GM19351 (cell line): ENCODE data around the gene GLI3.

ENCODE experiments used
- ATAC-seq: cut with Tn5 transposase; IDR thresholded peaks from one replicate; pipeline ENCODE4 v1.9.1; 2021; ENCODE audit warnings: mild to moderate bottlenecking, moderate library complexity; ENCODE audit not compliant: unreplicated experiment

GLI3 gene

DNA sequence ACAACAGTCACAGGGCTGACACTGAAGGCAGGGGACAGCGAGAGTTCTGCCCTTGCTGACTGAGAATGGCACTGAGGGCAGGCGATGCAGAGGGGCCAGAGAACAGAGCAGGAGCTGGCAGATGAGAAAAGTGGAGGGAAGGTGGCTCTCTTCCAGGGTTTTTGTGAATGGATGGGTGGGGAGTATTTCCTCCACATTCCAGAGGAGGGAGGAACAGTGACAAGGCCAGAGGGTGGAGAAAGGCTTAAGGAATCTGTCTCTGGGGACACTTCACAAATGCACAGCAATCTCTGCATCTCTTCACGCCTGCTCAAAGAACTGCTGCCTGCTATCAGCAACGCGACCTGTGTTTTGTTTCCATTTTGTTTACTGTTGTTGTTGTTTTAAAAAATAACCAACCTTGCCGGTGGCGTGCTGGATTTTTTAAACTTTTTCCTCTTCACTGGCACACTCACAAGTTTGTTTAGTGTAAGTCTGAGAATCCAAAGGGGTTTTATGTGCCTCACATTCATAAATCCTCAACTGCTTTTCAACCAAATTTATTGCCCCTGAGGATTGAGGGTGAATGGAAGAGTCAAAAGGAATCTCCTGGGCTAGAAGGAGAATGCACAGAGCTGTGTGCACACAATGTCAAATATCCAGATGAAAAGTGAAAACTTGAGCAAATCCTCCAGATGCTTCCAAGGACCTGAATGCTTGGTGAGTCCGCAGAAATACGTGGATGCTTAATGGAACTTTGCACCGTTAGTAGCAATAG is 129.3 kb downstream of the GLI3 start:
- no peak for ATAC-seq

DNA sequence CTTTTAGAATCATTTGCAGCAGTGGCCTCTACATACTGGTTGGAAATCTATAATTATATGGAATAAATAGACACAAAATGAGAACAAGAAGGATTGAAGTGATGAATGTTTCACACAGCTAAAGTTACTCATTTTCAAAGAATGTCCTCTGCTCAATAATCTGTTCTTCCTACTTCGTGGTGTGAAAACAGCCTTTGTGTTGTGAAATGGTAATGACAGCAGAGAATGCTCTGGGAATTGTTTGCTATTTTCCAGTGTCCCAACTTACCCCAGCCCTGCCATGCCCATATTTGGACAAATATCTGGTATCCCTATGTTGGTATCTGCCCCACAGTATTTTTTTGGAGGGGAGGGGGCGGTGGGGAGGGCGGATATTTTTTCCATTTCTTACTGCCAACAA is 130.4 kb downstream of the GLI3 start:
- no peak for ATAC-seq

DNA sequence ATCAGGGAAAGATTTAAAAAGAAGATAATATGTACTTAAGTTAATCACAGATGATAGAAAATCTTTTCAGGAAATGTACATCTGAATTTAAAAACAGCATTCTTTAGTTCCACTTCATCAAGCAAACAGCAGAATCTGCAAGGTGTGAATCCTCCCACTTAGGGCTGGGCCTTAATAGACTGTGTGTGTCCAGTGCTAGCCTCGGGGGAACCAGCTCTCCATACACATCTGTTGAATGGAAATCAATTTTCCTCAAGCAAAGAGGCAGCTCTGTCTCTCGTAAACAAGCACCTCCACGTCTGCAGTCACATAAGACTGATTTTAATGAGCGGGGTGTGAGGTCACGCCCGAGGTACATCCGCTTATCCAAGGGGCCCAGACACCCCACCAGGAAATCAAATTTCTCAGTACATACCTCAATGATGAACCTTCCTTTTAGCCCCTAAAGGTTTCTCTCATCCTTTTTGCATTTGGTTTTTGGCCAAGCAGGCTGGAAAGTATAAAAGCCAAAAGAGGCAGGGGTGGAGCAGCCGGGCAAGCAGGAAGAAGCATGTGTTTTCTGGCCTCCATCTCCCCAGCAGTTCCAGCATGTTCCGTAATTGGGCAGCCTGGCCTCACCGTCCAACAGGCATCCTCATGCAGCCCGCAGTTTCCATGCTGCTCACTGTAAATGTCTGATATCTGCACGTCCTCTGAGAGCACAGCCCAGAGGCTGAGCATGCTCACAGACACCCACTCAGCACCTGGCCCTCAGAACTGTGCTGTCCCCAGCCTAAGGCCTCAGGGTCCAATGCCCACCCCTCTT is 131.3 kb downstream of the GLI3 start:
- no peak for ATAC-seq

DNA sequence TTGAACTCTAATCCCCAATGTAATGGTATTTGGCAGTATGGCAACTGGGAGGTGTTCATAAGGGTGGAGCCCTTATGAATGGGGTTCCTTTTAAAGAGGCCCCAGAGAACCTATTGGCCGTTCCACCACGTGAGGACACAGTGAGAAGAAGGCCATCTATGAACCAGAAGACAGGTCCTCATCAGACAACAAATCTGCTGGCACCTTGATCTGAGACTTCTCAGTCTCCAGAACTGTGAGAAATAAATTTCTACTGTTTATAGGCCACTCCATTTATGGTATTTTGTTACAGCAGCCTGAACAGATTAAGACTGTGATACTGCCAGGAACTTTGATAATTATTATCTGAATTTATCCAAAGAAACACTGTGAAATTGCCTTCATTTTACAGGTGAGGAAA is 132.3 kb downstream of the GLI3 start:
- no peak for ATAC-seq

DNA sequence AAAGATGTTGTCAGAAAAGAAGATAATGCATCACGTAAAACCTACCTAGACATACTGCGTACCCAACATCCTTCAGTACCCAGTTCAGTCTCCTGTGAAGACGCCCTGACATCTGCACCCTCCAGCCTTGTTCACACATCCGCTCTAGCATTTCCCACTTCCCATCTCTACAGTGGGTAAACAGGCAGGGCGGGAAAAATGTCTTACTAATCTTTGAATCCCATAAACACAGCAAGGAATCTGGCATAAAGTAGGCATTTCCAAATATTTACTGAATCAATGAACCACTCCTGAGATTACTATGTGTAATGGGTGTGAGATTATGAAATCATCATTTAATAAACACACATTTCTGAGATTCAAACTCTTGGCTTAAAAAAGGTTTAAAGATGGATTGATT is 132.8 kb downstream of the GLI3 start:
- no peak for ATAC-seq

DNA sequence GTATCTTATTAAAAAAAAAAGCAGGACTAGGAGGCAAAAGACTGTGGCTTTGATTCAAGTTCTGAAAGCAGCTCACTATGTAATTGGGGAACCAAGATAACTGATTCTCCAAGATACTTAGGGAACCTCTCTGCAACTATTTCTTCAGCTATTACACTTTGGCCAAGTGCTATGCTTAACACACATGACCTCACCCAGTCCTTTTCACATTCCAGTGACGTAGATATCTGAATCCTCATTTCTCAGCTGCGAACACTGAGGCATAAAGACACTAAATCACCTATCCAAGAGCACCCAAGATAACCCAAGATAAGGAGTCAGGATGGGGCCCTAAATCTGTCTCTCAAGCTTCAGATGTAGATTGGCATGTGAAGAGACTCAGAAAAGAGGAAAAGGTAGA is 133.6 kb downstream of the GLI3 start:
- ATAC-seq = no peak

DNA sequence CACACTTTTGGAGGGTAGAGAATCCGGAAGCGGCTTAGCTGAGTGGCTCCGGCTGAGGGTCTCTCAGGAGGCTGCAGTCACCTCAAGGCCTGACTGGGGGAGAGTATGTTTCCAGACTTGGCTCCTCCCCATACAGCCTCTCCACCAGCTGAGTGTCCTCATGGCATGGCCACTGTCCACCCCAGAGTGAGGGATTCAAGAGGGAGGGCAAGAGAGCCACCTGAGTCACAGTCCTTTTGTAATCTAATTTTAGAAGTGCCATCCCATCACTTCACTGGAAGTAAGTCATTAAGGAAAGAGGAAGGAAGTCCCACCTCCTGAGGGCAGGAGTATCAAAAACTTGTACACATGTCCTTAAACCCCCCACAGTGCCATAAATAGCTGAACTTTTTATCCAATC is 134.0 kb downstream of the GLI3 start:
- ATAC-seq = no peak

GRCh38 chr7:42102301-42102700 is 134.7 kb downstream of the GLI3 start:
- ATAC-seq = no peak

- ATAC-seq = no peak
Measured at GRCh38 chr7:42100156-42100508, 136.9 kb downstream of the GLI3 start.

- ATAC-seq = no peak
Measured at GRCh38 chr7:42099470-42100155, 137.4 kb downstream of the GLI3 start.

- no peak for ATAC-seq
Measured at GRCh38 chr7:42099066-42099465, 137.9 kb downstream of the GLI3 start.

DNA sequence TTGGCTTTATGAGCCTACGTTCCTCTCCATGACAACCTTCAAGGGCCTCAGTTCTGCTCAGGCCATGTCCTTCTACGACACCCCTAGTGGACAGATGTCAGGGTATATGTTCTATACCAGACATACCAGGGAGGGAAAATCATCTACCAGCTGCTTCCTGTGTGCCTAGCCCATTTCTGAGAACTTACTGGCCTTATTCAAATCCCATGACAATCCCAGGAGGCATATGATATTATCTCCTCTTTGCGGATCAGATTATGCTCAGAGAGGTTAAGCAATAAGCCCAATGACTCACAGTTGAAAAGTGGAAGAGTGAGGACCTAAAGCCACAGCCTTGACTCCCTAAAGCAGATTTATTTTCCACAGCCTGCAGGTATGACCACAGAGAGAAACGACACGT is 139.3 kb downstream of the GLI3 start:
- ATAC-seq = no peak

GRCh38 chr7:42096681-42097561 is 140.1 kb downstream of the GLI3 start:
- no peak for ATAC-seq

GRCh38 chr7:42096268-42096667 is 140.7 kb downstream of the GLI3 start:
- ATAC-seq = no peak

DNA sequence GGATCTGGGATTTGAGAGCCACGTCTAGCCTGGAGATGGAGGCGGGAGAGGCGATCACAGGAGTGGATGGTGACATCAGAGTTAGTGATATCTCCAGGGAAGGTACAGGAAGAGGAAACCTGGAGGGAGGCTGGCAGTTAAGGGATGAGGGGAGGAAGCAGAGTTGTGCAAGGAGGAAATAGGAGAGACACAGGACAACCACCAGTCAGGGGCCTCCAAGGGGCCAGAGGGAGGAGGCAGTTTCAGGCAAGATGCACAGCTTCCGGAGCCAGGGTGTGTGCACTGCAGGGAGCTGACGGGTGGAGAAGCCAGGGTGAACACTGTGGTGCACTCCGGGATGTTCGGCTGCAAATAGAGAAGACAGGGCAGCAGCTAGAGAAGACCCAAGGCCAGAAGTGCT is 141.2 kb downstream of the GLI3 start:
- ATAC-seq = no peak

GRCh38 chr7:42093349-42093905 is 143.6 kb downstream of the GLI3 start:
- no peak for ATAC-seq

- ATAC-seq = no peak
Measured at GRCh38 chr7:42091461-42092291, 145.3 kb downstream of the GLI3 start.

DNA sequence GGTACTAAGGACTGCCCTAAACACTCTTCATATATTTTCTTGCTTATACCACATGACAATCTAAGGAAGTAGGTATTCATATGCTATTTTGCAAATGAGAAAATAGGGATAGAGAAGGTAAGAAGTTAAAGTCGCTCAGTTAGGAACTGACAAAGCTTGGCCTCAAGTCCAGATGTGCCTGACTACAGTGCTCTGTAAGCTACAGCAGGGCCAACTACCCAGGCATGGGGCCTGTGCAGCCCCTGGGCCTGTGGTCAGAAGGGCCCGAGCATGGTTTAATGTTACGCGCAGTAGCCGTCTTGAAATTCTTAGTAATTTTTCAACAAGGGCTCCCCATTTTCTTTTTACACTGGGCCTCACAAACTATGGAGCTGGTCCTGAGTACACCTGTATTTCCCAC is 146.2 kb downstream of the GLI3 start:
- no peak for ATAC-seq

DNA sequence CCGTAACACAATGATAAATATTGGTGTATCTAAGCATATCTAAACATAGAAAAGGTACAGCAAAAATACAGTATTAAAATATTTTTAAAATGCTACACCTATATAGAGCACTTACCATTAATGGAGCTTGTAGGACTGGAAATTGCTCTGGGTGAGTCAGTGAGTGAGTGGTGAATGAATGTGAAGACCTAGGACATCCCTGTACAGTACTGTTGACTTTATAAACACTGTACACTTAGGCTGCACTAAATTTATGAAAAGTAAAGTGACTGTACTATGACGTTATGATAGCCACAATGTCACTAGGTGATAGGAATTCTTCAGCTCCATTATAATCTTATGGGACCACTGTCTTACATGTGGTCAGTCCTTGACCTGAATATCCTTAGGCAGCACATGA is 147.0 kb downstream of the GLI3 start:
- no peak for ATAC-seq

- no peak for ATAC-seq
Measured at GRCh38 chr7:42087616-42088015, 149.4 kb downstream of the GLI3 start.
